GM23338 (cell line): ENCODE results near the gene ROBO1. TPM values are rescaled to one million over a fixed set of nuclear protein-coding genes. Genes with fewer than 3 reads are reported as not detected.

Experiments
- ATAC-seq: fragments of 200-7000 bp; cut with Tn5 transposase; 3 replicates; pipeline ENCODE4 v1.9.1; 2020
- DNase-seq: peaks from one replicate; pipeline ENCODE4 v3.0.0-alpha.2; 2015; ENCODE audit warnings: low spot score
- H2AFZ ChIP-seq: fragments of 200-600 bp; sonication (generic); 2 replicates; pipeline ENCODE4 v1.8.0; 2016; ENCODE audit warnings: antibody characterized with exemption, mild to moderate bottlenecking, moderate library complexity
- H3F3A ChIP-seq: fragments of 200-600 bp; sonication (generic); replicated peaks from 2 replicates; pipeline ENCODE4 v1.8.0; 2017; ENCODE audit warnings: antibody characterized with exemption, mixed run types, low read depth
- H3K27ac ChIP-seq: fragments of 200-600 bp; sonication (generic); 2 replicates; pipeline ENCODE4 v1.6.1; 2016; ENCODE audit warnings: low read depth
- H3K27me3 ChIP-seq: fragments of 200-600 bp; sonication (generic); 2 replicates; pipeline ENCODE4 v1.8.0; 2016; ENCODE audit warnings: mild to moderate bottlenecking, mixed run types, moderate library complexity; ENCODE audit not compliant: insufficient read depth
- H3K36me3 ChIP-seq: fragments of 200-600 bp; sonication (generic); 2 replicates; pipeline ENCODE4 v1.8.0; 2016; ENCODE audit warnings: mild to moderate bottlenecking; ENCODE audit not compliant: insufficient read depth
- H3K4me1 ChIP-seq: fragments of 200-600 bp; sonication (generic); 2 replicates; pipeline ENCODE4 v1.8.0; 2016; ENCODE audit warnings: mild to moderate bottlenecking, moderate library complexity; ENCODE audit not compliant: insufficient read depth
- H3K4me2 ChIP-seq: fragments of 200-600 bp; sonication (generic); 2 replicates; pipeline ENCODE4 v1.7.1; 2017; ENCODE audit warnings: mixed run types
- H3K4me3 ChIP-seq: fragments of 200-600 bp; sonication (generic); 2 replicates; pipeline ENCODE4 v1.6.1; 2016; ENCODE audit warnings: mixed run types
- H3K79me2 ChIP-seq: fragments of 200-600 bp; sonication (generic); replicated peaks from 2 replicates; pipeline ENCODE4 v1.8.0; 2017; ENCODE audit warnings: mild to moderate bottlenecking; ENCODE audit not compliant: insufficient read depth
- H3K9me2 ChIP-seq: fragments of 200-600 bp; sonication (generic); 2 replicates; pipeline ENCODE4 v1.8.0; 2017; ENCODE audit not compliant: insufficient read depth
- H4K20me1 ChIP-seq: fragments of 200-600 bp; sonication (generic); replicated peaks from 2 replicates; pipeline ENCODE4 v1.8.0; 2017; ENCODE audit warnings: mild to moderate bottlenecking; ENCODE audit not compliant: insufficient read depth
- H3K27ac Mint-ChIP-seq: 2 replicates; pipeline ENCODE4 v1.8.0; 2020; ENCODE audit warnings: inconsistent platforms, mild to moderate bottlenecking, moderate library complexity, mixed read lengths
- H3K27me3 Mint-ChIP-seq: 3 replicates; pipeline ENCODE4 v1.8.0; 2022; ENCODE audit warnings: low read depth, mild to moderate bottlenecking, moderate library complexity, mixed read lengths, inconsistent platforms; ENCODE audit not compliant: insufficient read depth, poor library complexity
- H3K36me3 Mint-ChIP-seq: 3 replicates; pipeline ENCODE4 v1.8.0; 2021; ENCODE audit warnings: low read depth, mild to moderate bottlenecking, inconsistent platforms, moderate library complexity, mixed read lengths
- H3K4me1 Mint-ChIP-seq: 3 replicates; pipeline ENCODE4 v1.8.0; 2020; ENCODE audit warnings: mild to moderate bottlenecking, inconsistent platforms, mixed read lengths
- H3K4me3 Mint-ChIP-seq: 3 replicates; pipeline ENCODE4 v1.8.0; 2021; ENCODE audit warnings: moderate library complexity, mild to moderate bottlenecking, inconsistent platforms, mixed read lengths
- H3K9me3 Mint-ChIP-seq: 3 replicates; pipeline ENCODE4 v1.8.0; 2020; ENCODE audit warnings: moderate library complexity, mild to moderate bottlenecking, inconsistent platforms, mixed read lengths
- EZH2phosphoT487 ChIP-seq: fragments of 200-600 bp; sonication (generic); IDR thresholded peaks from one replicate; pipeline ENCODE4 v1.8.1; 2018; ENCODE audit warnings: antibody characterized with exemption; ENCODE audit not compliant: unreplicated experiment
- POLR2AphosphoS5 ChIP-seq: IDR thresholded peaks from 2 replicates; pipeline ENCODE4 v1.6.1; 2016; ENCODE audit warnings: antibody characterized with exemption, low read depth
- ZNF331 ChIP-seq: fragments of 250-450 bp; sonication (Bioruptor Pico); IDR thresholded peaks from 2 replicates; pipeline ENCODE4 v1.5.0; 2020; ENCODE audit warnings: low read depth, mild to moderate bottlenecking, moderate library complexity
- polyA plus RNA-seq: library from polyadenylated mRNA; unstranded; fragments of >200 nt; fragmentation: Nextera tagmentation; extraction: Ambion mirVana; gene quantifications from 2 replicates; pipeline ENCODE4 v1.2.1, GENCODE V29; 2016
- total RNA-seq: library from RNA; depleted of rRNA; stranded (reverse); fragments of >200 nt; shearing (Covaris generic); gene quantifications from 2 replicates; pipeline ENCODE4 v1.2.3, GENCODE V29; 2014
- TF ChIP-seq, protein P1 (sequence below): fragments of 250-450 bp; sonication (Bioruptor Pico); IDR thresholded peaks from 2 replicates; pipeline ENCODE4 v1.5.0; 2020; ENCODE audit warnings: mild to moderate bottlenecking, moderate library complexity
- TF ChIP-seq, protein P2 (sequence below): IDR thresholded peaks from 2 replicates; pipeline ENCODE4 v1.6.1; 2016; ENCODE audit warnings: antibody characterized with exemption
- TF ChIP-seq, protein P3 (sequence below): IDR thresholded peaks from one replicate; pipeline ENCODE4 v1.6.1; 2018; ENCODE audit warnings: antibody characterized with exemption; ENCODE audit not compliant: unreplicated experiment
- TF ChIP-seq, protein P4 (sequence below), 2 experiments: fragments of 200-600 bp in 1 of 2; sonication (generic) in 1 of 2; conservative IDR thresholded peaks; 2 replicates each; pipeline versions ENCODE4 v1.5.1 to v1.6.1; 2016 to 2017; ENCODE audit warnings: antibody characterized with exemption in 2 of 2, low read depth in 2 of 2, mild to moderate bottlenecking in 2 of 2, moderate library complexity in 1 of 2

The ROBO1 gene
- total and polyA plus RNA-seq, 2 experiments from 2014 or later = 19.2 to 78.3 TPM

DNA sequence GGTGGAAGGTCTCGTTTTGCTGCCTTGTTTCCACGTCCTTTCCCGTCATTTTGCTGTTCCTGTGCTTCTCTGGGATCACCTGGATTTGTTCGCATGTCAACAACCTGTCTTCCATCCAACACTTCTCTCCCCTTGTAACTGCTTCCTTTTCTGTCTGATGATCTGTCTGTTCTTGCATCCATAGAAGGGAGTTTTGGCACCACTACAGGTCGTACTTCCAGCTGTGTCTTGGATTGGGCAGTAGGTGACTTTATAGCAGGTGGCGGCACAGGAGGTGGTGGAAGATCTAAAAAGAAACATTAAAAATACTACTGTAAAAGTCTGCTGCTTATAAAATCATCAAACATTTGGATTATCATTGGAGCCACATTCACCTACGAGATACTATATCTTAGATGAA, 1161.0 kb downstream of the ROBO1 start (continued):
- TF ChIP-seq, protein P1, sequence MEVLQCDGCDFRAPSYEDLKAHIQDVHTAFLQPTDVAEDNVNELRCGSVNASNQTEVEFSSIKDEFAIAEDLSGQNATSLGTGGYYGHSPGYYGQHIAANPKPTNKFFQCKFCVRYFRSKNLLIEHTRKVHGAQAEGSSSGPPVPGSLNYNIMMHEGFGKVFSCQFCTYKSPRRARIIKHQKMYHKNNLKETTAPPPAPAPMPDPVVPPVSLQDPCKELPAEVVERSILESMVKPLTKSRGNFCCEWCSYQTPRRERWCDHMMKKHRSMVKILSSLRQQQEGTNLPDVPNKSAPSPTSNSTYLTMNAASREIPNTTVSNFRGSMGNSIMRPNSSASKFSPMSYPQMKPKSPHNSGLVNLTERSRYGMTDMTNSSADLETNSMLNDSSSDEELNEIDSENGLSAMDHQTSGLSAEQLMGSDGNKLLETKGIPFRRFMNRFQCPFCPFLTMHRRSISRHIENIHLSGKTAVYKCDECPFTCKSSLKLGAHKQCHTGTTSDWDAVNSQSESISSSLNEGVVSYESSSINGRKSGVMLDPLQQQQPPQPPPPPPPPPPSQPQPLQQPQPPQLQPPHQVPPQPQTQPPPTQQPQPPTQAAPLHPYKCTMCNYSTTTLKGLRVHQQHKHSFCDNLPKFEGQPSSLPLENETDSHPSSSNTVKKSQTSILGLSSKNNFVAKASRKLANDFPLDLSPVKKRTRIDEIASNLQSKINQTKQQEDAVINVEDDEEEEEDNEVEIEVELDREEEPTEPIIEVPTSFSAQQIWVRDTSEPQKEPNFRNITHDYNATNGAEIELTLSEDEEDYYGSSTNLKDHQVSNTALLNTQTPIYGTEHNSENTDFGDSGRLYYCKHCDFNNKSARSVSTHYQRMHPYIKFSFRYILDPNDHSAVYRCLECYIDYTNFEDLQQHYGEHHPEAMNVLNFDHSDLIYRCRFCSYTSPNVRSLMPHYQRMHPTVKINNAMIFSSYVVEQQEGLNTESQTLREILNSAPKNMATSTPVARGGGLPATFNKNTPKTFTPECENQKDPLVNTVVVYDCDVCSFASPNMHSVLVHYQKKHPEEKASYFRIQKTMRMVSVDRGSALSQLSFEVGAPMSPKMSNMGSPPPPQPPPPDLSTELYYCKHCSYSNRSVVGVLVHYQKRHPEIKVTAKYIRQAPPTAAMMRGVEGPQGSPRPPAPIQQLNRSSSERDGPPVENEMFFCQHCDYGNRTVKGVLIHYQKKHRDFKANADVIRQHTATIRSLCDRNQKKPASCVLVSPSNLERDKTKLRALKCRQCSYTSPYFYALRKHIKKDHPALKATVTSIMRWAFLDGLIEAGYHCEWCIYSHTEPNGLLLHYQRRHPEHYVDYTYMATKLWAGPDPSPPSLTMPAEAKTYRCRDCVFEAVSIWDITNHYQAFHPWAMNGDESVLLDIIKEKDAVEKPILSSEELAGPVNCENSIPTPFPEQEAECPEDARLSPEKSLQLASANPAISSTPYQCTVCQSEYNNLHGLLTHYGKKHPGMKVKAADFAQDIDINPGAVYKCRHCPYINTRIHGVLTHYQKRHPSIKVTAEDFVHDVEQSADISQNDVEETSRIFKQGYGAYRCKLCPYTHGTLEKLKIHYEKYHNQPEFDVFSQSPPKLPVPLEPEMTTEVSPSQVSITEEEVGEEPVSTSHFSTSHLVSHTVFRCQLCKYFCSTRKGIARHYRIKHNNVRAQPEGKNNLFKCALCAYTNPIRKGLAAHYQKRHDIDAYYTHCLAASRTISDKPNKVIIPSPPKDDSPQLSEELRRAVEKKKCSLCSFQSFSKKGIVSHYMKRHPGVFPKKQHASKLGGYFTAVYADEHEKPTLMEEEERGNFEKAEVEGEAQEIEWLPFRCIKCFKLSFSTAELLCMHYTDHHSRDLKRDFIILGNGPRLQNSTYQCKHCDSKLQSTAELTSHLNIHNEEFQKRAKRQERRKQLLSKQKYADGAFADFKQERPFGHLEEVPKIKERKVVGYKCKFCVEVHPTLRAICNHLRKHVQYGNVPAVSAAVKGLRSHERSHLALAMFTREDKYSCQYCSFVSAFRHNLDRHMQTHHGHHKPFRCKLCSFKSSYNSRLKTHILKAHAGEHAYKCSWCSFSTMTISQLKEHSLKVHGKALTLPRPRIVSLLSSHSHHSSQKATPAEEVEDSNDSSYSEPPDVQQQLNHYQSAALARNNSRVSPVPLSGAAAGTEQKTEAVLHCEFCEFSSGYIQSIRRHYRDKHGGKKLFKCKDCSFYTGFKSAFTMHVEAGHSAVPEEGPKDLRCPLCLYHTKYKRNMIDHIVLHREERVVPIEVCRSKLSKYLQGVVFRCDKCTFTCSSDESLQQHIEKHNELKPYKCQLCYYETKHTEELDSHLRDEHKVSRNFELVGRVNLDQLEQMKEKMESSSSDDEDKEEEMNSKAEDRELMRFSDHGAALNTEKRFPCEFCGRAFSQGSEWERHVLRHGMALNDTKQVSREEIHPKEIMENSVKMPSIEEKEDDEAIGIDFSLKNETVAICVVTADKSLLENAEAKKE = no peak
- TF ChIP-seq POLR2AphosphoS5 (no peak), EZH2phosphoT487 (no peak)
- TF ChIP-seq, protein P2, sequence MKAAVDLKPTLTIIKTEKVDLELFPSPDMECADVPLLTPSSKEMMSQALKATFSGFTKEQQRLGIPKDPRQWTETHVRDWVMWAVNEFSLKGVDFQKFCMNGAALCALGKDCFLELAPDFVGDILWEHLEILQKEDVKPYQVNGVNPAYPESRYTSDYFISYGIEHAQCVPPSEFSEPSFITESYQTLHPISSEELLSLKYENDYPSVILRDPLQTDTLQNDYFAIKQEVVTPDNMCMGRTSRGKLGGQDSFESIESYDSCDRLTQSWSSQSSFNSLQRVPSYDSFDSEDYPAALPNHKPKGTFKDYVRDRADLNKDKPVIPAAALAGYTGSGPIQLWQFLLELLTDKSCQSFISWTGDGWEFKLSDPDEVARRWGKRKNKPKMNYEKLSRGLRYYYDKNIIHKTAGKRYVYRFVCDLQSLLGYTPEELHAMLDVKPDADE = no peak

DNA sequence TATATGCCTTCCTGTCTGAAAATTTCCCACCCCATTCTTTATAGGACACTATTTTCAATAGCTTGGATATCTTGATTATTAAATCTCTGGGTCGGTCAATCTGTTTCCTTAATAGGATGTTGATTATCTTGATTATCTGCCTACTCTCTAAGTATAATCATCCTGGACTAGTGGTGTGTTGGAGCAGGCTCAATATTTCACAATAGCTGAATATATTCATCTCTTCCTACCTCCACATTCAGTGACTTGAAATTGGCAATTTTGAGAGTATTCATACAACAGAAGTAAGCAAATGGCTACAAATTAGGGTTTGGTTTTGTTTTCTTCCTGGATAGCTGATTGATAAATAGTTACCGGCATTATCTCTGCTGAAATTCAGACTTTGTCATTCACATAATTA, 1162.6 kb downstream of the ROBO1 start:
- Mint-ChIP-seq H3K4me1 (no peaks in the 10 kb centered on the region), H3K36me3 (peaks cover 27% of the 10 kb centered on the region), H3K27me3 (no peaks in the 10 kb centered on the region), H3K27ac (no peak overlapping the region), H3K4me3 (no peak overlapping the region), H3K9me3 (no peaks in the 10 kb centered on the region)
- DNase-seq (no peak), ATAC-seq (no peak)
- Histone ChIP-seq H3K4me1 (no peaks in the 10 kb centered on the region), H3K27me3 (no peaks in the 10 kb centered on the region), H3K4me3 (no peak overlapping the region), H2AFZ (no peak overlapping the region), H3K4me2 (no peak overlapping the region), H3K27ac (no peak overlapping the region), H3K79me2 (no peaks in the 10 kb centered on the region), H4K20me1 (no peaks in the 10 kb centered on the region), H3F3A (no peaks in the 10 kb centered on the region), H3K9me2 (no peaks in the 10 kb centered on the region), H3K36me3 (no peaks in the 10 kb centered on the region)
- TF ChIP-seq, protein P3, sequence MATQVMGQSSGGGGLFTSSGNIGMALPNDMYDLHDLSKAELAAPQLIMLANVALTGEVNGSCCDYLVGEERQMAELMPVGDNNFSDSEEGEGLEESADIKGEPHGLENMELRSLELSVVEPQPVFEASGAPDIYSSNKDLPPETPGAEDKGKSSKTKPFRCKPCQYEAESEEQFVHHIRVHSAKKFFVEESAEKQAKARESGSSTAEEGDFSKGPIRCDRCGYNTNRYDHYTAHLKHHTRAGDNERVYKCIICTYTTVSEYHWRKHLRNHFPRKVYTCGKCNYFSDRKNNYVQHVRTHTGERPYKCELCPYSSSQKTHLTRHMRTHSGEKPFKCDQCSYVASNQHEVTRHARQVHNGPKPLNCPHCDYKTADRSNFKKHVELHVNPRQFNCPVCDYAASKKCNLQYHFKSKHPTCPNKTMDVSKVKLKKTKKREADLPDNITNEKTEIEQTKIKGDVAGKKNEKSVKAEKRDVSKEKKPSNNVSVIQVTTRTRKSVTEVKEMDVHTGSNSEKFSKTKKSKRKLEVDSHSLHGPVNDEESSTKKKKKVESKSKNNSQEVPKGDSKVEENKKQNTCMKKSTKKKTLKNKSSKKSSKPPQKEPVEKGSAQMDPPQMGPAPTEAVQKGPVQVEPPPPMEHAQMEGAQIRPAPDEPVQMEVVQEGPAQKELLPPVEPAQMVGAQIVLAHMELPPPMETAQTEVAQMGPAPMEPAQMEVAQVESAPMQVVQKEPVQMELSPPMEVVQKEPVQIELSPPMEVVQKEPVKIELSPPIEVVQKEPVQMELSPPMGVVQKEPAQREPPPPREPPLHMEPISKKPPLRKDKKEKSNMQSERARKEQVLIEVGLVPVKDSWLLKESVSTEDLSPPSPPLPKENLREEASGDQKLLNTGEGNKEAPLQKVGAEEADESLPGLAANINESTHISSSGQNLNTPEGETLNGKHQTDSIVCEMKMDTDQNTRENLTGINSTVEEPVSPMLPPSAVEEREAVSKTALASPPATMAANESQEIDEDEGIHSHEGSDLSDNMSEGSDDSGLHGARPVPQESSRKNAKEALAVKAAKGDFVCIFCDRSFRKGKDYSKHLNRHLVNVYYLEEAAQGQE = no peak
- TF ChIP-seq ZNF331 = no peak
- TF ChIP-seq, protein P4, sequence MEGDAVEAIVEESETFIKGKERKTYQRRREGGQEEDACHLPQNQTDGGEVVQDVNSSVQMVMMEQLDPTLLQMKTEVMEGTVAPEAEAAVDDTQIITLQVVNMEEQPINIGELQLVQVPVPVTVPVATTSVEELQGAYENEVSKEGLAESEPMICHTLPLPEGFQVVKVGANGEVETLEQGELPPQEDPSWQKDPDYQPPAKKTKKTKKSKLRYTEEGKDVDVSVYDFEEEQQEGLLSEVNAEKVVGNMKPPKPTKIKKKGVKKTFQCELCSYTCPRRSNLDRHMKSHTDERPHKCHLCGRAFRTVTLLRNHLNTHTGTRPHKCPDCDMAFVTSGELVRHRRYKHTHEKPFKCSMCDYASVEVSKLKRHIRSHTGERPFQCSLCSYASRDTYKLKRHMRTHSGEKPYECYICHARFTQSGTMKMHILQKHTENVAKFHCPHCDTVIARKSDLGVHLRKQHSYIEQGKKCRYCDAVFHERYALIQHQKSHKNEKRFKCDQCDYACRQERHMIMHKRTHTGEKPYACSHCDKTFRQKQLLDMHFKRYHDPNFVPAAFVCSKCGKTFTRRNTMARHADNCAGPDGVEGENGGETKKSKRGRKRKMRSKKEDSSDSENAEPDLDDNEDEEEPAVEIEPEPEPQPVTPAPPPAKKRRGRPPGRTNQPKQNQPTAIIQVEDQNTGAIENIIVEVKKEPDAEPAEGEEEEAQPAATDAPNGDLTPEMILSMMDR (conservative IDR thresholded peaks at IDR 0.05; ENCODE audit: low read depth in 2 of 2) = no peak
